AG04450 (cell line): ENCODE results near the gene TRIM28. TPM values are rescaled to one million over a fixed set of nuclear protein-coding genes. Genes with fewer than 3 reads are reported as not detected.

Source experiments
- CTCF ChIA-PET: fragments of 300-600, 350-600 bp; formaldehyde crosslinking; extraction: SDS; loops from one replicate; lab custom pipeline; 2022; ENCODE audit warnings: antibody characterized with exemption, inconsistent platforms; lab: Charles Lee
- POLR2A ChIA-PET: fragments of 350-600 bp; formaldehyde crosslinking; extraction: SDS; loops from one replicate; lab custom pipeline; 2021; ENCODE audit warnings: antibody characterized with exemption, inconsistent platforms; lab: Yijun Ruan, JAX
- DNase-seq: peaks from one replicate; pipeline ENCODE4 v3.0.0-alpha.2; 2011; ENCODE audit warnings: low read depth, low spot score
- H3K27ac ChIP-seq: one replicate; pipeline ENCODE4 v1.5.1; 2012; ENCODE audit warnings: low read depth, low read length, control low read depth
- H3K27me3 ChIP-seq: one replicate; pipeline ENCODE4 v1.6.0; 2012; ENCODE audit warnings: low read length; ENCODE audit not compliant: control insufficient read depth, insufficient read depth
- H3K4me3 ChIP-seq: 2 replicates; pipeline ENCODE4 v1.5.1; 2011; ENCODE audit warnings: mild to moderate bottlenecking, low read depth, low read length, control low read depth
- H3K9me3 ChIP-seq: 2 replicates; pipeline ENCODE4 v1.5.1; 2012; ENCODE audit warnings: low read length; ENCODE audit not compliant: control insufficient read depth, insufficient read depth
- polyA minus RNA-seq: library from RNA; depleted of rRNA, polyadenylated mRNA; stranded (reverse); fragments of >200 nt; gene quantifications from 2 replicates; pipeline ENCODE4 v1.2.3, GENCODE V29; 2011; rRNA and poly(A)+ RNA removed
- polyA plus RNA-seq: library from polyadenylated mRNA; depleted of rRNA; stranded (reverse); fragments of >200 nt; gene quantifications from 2 replicates; pipeline ENCODE4 v1.2.3, GENCODE V29; 2011; rRNA removed
- TF ChIP-seq, protein P1 (sequence below): IDR thresholded peaks from 2 replicates; pipeline ENCODE4 v1.5.1; 2011; ENCODE audit warnings: low read depth, low read length, control low read depth, inconsistent platforms

Gene TRIM28
- polyA plus RNA-seq = 313 and 413 TPM in 2 replicates
- polyA minus RNA-seq = 910 and 1,220 TPM in 2 replicates

DNA sequence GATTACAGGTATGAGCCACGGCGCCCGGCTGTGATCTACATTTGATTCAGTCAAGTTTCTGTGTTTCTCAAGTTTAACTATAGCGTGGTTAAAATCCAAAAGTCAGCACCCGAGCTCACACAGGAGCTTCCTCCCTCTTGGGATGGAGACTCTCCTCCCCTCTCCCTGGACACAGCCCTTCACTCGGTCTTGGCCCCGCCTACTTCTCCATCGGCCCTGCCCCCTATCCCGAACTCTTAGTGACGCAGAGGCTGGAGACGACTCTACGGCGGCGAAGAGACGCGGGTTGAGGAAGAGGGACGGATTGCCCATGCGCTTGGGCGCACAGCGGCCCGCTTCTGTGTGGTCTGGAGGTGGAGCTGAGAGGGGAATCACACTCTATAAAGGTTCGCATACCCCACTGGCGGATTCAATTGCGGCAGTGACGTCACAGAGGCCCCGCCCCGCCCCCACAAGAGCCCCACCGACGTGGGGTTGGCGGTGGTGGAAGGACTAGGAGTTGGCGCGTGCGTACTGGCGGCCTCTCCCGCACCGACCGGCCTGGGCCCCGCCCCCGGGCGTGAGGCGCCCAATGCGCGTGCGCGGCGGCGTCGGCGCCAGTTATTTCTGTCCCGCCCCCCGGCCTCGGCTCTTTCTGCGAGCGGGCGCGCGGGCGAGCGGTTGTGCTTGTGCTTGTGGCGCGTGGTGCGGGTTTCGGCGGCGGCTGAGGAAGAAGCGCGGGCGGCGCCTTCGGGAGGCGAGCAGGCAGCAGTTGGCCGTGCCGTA lies at the start of gene TRIM28:
TSS of gene TRIM28 (plus strand) at position 239 of the 765 bp plus-strand sequence. CDS start 694 bp downstream, outside the sequence.
- TF ChIP-seq, protein P1, sequence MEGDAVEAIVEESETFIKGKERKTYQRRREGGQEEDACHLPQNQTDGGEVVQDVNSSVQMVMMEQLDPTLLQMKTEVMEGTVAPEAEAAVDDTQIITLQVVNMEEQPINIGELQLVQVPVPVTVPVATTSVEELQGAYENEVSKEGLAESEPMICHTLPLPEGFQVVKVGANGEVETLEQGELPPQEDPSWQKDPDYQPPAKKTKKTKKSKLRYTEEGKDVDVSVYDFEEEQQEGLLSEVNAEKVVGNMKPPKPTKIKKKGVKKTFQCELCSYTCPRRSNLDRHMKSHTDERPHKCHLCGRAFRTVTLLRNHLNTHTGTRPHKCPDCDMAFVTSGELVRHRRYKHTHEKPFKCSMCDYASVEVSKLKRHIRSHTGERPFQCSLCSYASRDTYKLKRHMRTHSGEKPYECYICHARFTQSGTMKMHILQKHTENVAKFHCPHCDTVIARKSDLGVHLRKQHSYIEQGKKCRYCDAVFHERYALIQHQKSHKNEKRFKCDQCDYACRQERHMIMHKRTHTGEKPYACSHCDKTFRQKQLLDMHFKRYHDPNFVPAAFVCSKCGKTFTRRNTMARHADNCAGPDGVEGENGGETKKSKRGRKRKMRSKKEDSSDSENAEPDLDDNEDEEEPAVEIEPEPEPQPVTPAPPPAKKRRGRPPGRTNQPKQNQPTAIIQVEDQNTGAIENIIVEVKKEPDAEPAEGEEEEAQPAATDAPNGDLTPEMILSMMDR = no peak
- peak; percentile 99 for DNase-seq
- ChIA-PET CTCF (interaction anchor here (0.6 to 1.4 kb wide), 4 partner anchors 24 to 714 kb away, joined by 3 to 5 read pairs (median 3); partner anchors contain the start of genes ZBTB45 and ZNF587B), POLR2A (interaction anchor here (0.6 to 3.2 kb wide), 15 partner anchors 10 to 1138 kb away, joined by 3 to 54 read pairs (median 5); partner anchors contain the start of genes CHMP2A, UBE2M, ZBTB45 and ZNF324B)
- Histone ChIP-seq H3K27me3 (peaks cover 6% of the 10 kb centered on the region), H3K27ac (peak within 1 kb of the TSS; percentile 97), H3K4me3 (peak within 1 kb of the TSS; percentile 84), H3K9me3 (no peaks in the 10 kb centered on the region; the same call in 1 of the 2 replicates)

DNA sequence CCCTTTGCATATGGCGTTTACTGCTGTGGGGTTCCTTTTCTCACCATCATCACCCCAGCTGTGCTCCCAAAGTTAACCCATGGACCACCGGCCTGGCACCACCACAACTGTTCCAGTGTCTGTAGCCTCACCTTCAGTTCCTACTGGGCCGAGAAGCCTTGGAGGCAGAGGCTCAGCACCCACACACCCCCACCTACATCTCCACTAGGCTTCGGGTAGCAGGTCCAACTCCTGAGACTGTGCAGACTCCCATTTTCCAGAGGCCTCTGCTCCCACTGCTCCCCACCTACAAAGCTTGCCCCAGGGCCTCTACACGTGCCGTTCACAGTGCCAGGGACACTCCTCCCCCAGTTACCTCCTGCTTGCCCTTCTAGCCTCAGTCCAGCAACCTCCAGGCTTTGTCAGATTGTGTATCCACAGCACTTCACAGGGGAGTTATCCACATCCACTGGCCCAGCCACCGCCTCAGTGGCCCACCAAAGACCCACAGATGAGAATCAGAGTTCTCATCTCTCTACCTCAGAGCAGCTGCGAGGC lies 46.2 kb upstream of the TRIM28 start:
- no peak overlapping the region for H3K4me3 ChIP-seq
- CTCF ChIA-PET = no interaction called here
- H3K27me3 ChIP-seq = no peaks in the 10 kb centered on the region
- TF ChIP-seq, protein P1 = no peak
- no peak for DNase-seq
- POLR2A ChIA-PET = no interaction called here
- peaks cover 9% of the 10 kb centered on the region for H3K9me3 ChIP-seq
- no peak overlapping the region for H3K27ac ChIP-seq

DNA sequence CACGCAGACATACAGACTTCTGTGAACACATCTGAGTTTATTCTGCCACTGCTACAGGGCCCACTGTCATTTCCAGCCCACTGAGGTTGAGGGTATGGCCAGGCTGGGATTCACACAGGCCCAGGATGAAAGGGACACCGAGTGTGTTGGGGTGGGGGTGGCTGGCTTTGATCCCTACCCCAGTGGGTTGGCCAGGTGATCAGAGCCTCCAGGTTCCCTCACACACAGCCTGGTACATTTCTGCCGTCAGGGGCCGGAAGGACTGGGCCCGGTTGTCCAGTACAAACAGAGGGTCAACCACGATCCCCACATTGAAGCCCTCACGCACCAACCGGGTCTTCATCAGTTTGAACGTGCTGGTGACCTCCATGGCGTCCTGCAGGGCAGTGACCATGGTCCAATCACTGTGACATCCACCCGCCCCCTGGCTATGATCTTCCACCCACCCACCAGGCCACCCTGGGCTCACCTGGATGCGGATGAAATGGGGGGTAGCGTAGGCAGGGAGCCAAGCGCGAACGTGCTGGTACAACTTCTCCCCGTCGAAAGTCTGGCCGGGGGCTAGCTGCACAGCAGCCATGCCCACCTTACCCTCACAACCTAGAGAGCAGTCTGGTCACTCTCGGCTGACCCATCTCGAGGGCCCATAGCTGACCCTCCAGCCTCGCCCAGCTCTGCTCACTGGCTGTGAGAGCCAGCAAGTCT lies 45.4 kb upstream of the TRIM28 start:
- Histone ChIP-seq H3K4me3 (peak overlapping the region; percentile 62), H3K9me3 (peaks cover 9% of the 10 kb centered on the region), H3K27me3 (no peaks in the 10 kb centered on the region), H3K27ac (no peak overlapping the region)
- no peak for DNase-seq
- TF ChIP-seq, protein P1 = no peak
- ChIA-PET CTCF (interaction anchor here (2.0 kb wide), 1 partner anchor 21 kb away, joined by 14 read pairs; the partner anchor contains the start of gene ZBTB45), POLR2A (no interaction called here)

DNA sequence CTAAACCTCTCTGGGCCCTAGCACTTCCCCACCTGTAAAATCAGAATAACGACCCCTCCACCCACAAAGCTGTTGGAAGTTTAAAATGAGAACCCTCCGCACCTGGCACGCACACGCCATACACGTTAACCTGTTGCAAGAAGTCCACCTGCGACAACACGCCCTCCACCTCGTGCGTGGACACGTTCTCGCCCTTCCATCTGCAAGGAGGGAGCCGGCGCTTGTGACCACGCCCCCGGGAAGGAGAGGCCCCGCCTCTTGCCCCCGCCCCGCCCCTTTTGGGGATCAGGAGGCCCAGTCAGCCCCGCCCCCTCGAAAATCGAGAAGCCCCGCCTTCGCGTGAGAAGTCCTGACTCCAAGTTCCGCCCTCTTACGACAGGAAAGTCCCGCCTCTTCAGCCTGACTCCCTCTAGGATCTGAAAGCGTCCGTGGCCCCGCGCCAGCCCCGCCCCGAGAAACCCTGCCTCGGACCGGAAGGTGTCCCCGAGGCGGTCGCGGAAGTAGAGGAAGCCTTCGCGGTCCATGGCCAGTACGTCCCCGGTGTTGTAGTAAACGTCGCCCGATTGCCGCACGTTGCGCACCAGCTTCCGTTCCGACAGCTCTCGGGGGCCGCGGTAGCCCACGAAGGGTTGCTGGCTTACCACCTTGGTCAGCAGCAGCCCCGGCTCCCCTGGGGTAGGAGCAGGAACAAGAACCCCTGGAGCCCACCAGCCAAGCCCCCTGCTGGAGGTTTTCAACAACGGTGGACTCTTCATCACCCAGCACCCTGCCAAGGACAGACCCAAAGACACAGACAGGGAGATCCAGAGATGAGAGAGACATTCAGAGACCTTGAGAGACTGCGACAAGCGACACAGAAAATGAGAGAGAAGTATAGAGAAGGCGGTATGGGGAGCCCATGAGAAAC lies 44.6 kb upstream of the TRIM28 start:
- peak; percentile 96 for DNase-seq
- Histone ChIP-seq H3K27ac (peak overlapping the region; percentile 70), H3K9me3 (peaks cover 9% of the 10 kb centered on the region), H3K27me3 (no peaks in the 10 kb centered on the region), H3K4me3 (peak overlapping the region; percentile 70)
- TF ChIP-seq, protein P1 = peak; percentile 50; the same call in 1 of the 2 replicates
- ChIA-PET POLR2A (interaction anchor here (0.6 to 1.5 kb wide), 4 partner anchors 20 to 33 kb away, joined by 3 to 6 read pairs (median 4); partner anchors contain the start of genes ZBTB45 and ZNF446), CTCF (interaction anchor here (0.5 to 2.0 kb wide), 3 partner anchors 15 to 24 kb away, joined by 3 to 14 read pairs (median 5); partner anchors contain the start of gene ZBTB45)
